Measurements from ENCODE around the gene PHACTR3. TPM values are rescaled to one million over a fixed set of nuclear protein-coding genes. Genes with fewer than 3 reads are reported as not detected.

PHACTR3 gene
- total RNA-seq, 5 donors from 2014 or later (not counting 1 experiment from before 2014, with no cell fraction given), result not detected

GRCh38 chr20:59665656-59666555, 61.6 kb downstream of the PHACTR3 start:
- Mint-ChIP-seq H3K4me3 (no peak overlapping the region), H3K27ac (no peak overlapping the region), H3K27me3 (peaks cover 23 to 28% of the 10 kb centered on the region in 2 donors), H3K9me3 (peaks cover 0 to 5% (median under 1%) of the 10 kb centered on the region in 3 donors), H3K36me3 (no peaks in the 10 kb centered on the region), H3K4me1 (no peaks in the 10 kb centered on the region)
- H3K4me1 ChIP-seq (ENCODE audit: control insufficient read depth in 1 of 2, extremely low read depth in 1 of 2, insufficient read depth in 2 of 2, low read length in 2 of 2), result no peaks in the 10 kb centered on the region
- H3K9me3 ChIP-seq, result no peaks in the 10 kb centered on the region
- DNase-seq (no peak), ATAC-seq (replicated peaks in 1 of 4) (peak in 1 of 4 experiments; percentile 25)
- no peak overlapping the region for H3K4me3 ChIP-seq (ENCODE audit: control insufficient read depth in 1 of 2, extremely low read depth in 1 of 2, low read length in 1 of 2)
- CTCF ChIA-PET, result no interaction called here
- POLR2A ChIA-PET, result no interaction called here
- WGBS (ENCODE audit: insufficient coverage), result 74% methylated on average over 6 of the region's 8 CpGs
- peaks cover 0 to 34% of the 10 kb centered on the region in 2 experiments for H3K27me3 ChIP-seq (replicated peaks in 1 of 2; ENCODE audit: control insufficient read depth in 2 of 2, extremely low read depth in 1 of 2, insufficient read depth in 2 of 2, low read length in 1 of 2)
- no peaks in the 10 kb centered on the region for H3K36me3 ChIP-seq (ENCODE audit: control insufficient read depth in 2 of 2, extremely low read depth in 1 of 2, insufficient read depth in 1 of 2, low read length in 1 of 2)
- H3K27ac ChIP-seq (ENCODE audit: low read length), result no peak overlapping the region

- CTCF ChIA-PET, result no interaction called here
- 52% methylated on average over 3 of the region's 7 CpGs for WGBS (ENCODE audit: insufficient coverage)
Measured at GRCh38 chr20:59666586-59666985, 62.2 kb downstream of the PHACTR3 start.

DNA sequence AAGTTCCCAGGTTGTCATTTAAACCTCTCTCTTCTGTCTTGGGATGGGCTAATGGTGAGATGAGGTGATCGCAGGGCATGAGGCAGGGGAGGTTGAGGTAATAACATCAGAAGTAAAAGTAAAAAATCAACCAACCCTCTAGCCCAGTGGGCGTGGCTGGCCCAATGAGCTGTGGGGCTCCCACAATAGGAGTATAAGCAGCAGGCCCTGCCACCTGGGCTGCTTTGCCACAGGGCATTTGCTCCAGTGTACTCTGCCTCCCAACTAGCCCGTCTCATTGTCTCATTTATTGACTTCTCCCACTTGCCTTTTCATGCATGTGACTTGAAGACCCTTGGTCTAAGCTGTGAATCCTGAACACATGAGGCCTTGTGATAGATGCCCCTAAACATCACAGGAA, 62.8 kb downstream of the PHACTR3 start:
- Mint-ChIP-seq H3K4me1 (no peaks in the 10 kb centered on the region), H3K4me3 (no peak overlapping the region), H3K36me3 (no peaks in the 10 kb centered on the region), H3K9me3 (peaks cover 0 to 5% (median 0%) of the 10 kb centered on the region in 3 donors), H3K27me3 (peaks cover 19 to 20% of the 10 kb centered on the region in 2 donors), H3K27ac (no peak overlapping the region)
- no peaks in the 10 kb centered on the region for H3K9me3 ChIP-seq
- peaks cover 0 to 32% of the 10 kb centered on the region in 2 experiments for H3K27me3 ChIP-seq (replicated peaks in 1 of 2; ENCODE audit: control insufficient read depth in 2 of 2, extremely low read depth in 1 of 2, insufficient read depth in 2 of 2, low read length in 1 of 2)
- 31% methylated on average over 2 of the region's 3 CpGs for WGBS (ENCODE audit: insufficient coverage)
- ChIA-PET POLR2A (no interaction called here), CTCF (no interaction called here)
- DNase-seq (no peak), ATAC-seq (replicated peaks in 1 of 4) (no peak)
- no peaks in the 10 kb centered on the region for H3K36me3 ChIP-seq (ENCODE audit: control insufficient read depth in 2 of 2, extremely low read depth in 1 of 2, insufficient read depth in 1 of 2, low read length in 1 of 2)
- no peak overlapping the region for H3K27ac ChIP-seq (ENCODE audit: low read length)
- no peaks in the 10 kb centered on the region for H3K4me1 ChIP-seq (ENCODE audit: control insufficient read depth in 1 of 2, extremely low read depth in 1 of 2, insufficient read depth in 2 of 2, low read length in 2 of 2)
- H3K4me3 ChIP-seq (ENCODE audit: control insufficient read depth in 1 of 2, extremely low read depth in 1 of 2, low read length in 1 of 2), result no peak overlapping the region

More at GRCh38 chr20:59666586-59666985, 62.2 kb downstream of the PHACTR3 start:
- Mint-ChIP-seq H3K27ac (no peak overlapping the region), H3K9me3 (peaks cover 0 to 5% (median 0%) of the 10 kb centered on the region in 3 donors), H3K4me3 (no peak overlapping the region), H3K4me1 (no peaks in the 10 kb centered on the region), H3K36me3 (no peaks in the 10 kb centered on the region), H3K27me3 (peaks cover 23 to 25% of the 10 kb centered on the region in 2 donors)
- DNase-seq (no peak), ATAC-seq (replicated peaks in 1 of 4) (no peak)
- peaks cover 0 to 31% of the 10 kb centered on the region in 2 experiments for H3K27me3 ChIP-seq (replicated peaks in 1 of 2; ENCODE audit: control insufficient read depth in 2 of 2, extremely low read depth in 1 of 2, insufficient read depth in 2 of 2, low read length in 1 of 2)
- no peaks in the 10 kb centered on the region for H3K9me3 ChIP-seq
- H3K36me3 ChIP-seq (ENCODE audit: control insufficient read depth in 2 of 2, extremely low read depth in 1 of 2, insufficient read depth in 1 of 2, low read length in 1 of 2), result no peaks in the 10 kb centered on the region
- no peak overlapping the region for H3K4me3 ChIP-seq (ENCODE audit: control insufficient read depth in 1 of 2, extremely low read depth in 1 of 2, low read length in 1 of 2)
- no peaks in the 10 kb centered on the region for H3K4me1 ChIP-seq (ENCODE audit: control insufficient read depth in 1 of 2, extremely low read depth in 1 of 2, insufficient read depth in 2 of 2, low read length in 2 of 2)
- POLR2A ChIA-PET, result no interaction called here
- no peak overlapping the region for H3K27ac ChIP-seq (ENCODE audit: low read length)

- Mint-ChIP-seq H3K4me1 (no peaks in the 10 kb centered on the region), H3K9me3 (peaks cover 0 to 5% (median 0%) of the 10 kb centered on the region in 3 donors), H3K27ac (no peak overlapping the region), H3K36me3 (no peaks in the 10 kb centered on the region), H3K27me3 (peaks cover 16 to 21% of the 10 kb centered on the region in 2 donors), H3K4me3 (no peak overlapping the region)
- no peak for DNase-seq
- CTCF ChIA-PET, result no interaction called here
- no peaks in the 10 kb centered on the region for H3K9me3 ChIP-seq
- H3K36me3 ChIP-seq (ENCODE audit: control insufficient read depth in 2 of 2, extremely low read depth in 1 of 2, insufficient read depth in 1 of 2, low read length in 1 of 2), result no peaks in the 10 kb centered on the region
- no peak for ATAC-seq (replicated peaks in 1 of 4)
- no peaks in the 10 kb centered on the region for H3K4me1 ChIP-seq (ENCODE audit: control insufficient read depth in 1 of 2, extremely low read depth in 1 of 2, insufficient read depth in 2 of 2, low read length in 2 of 2)
- H3K27ac ChIP-seq (ENCODE audit: low read length), result no peak overlapping the region
- H3K4me3 ChIP-seq (ENCODE audit: control insufficient read depth in 1 of 2, extremely low read depth in 1 of 2, low read length in 1 of 2), result no peak overlapping the region
- peaks cover 0 to 26% of the 10 kb centered on the region in 2 experiments for H3K27me3 ChIP-seq (replicated peaks in 1 of 2; ENCODE audit: control insufficient read depth in 2 of 2, extremely low read depth in 1 of 2, insufficient read depth in 2 of 2, low read length in 1 of 2)
- POLR2A ChIA-PET, result no interaction called here
- 88% methylated on average over 13 of the region's 16 CpGs for WGBS (ENCODE audit: insufficient coverage)
Measured at GRCh38 chr20:59667981-59668515, 63.7 kb downstream of the PHACTR3 start.

DNA sequence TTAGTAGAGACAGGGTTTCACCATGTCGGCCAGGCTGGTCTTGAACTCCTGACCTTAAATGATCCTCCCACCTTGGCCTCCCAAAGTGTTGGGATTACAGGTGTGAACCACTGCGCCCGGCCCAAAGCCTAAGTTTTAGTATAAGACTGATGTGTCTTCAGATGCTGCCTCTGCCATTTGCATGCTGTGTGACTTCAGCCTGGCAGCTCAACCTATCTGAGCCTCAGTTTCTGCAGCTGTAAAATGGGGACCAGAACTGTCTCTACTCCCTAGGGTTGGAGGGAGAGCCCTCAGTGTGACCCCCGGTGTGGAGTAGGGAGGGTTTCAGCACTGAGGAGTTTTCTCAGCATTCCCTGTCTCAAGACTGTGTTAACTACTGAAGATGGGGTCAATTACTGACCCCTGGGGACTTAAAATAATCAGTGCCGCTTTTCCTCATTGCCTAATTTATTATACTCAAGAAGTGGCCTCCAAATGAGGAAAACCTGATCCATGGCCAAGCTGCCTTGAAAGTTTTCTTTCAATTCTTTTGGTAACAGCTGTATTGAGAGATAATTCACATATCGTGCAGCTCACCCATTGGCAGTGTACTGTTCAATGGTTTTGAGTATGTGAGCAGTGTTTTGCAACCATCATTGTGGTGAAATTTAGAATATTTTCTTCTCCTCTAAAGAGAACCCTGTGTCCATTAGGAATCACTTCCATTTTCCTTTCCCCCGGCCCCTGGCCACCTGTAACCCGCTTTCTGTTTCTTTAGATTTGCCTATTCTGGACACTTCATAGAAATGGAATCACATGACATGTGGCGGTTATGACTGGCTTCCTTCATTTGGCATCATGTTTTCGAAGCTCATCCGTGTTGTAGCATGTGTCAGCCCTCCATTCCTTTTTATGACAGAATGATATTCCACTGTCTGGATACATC, 64.8 kb downstream of the PHACTR3 start:
- no peak overlapping the region for H3K4me3 Mint-ChIP-seq
- peaks cover 0 to 5% (median 0%) of the 10 kb centered on the region in 3 donors for H3K9me3 Mint-ChIP-seq
- POLR2A ChIA-PET, result no interaction called here

More for the DNA sequence above, 64.8 kb downstream of the PHACTR3 start:
- Histone ChIP-seq H3K9me3 (no peaks in the 10 kb centered on the region), H3K4me3 (ENCODE audit: control insufficient read depth in 1 of 2, extremely low read depth in 1 of 2, low read length in 1 of 2) (no peak overlapping the region), H3K4me1 (ENCODE audit: control insufficient read depth in 1 of 2, extremely low read depth in 1 of 2, insufficient read depth in 2 of 2, low read length in 2 of 2) (no peaks in the 10 kb centered on the region), H3K27ac (ENCODE audit: low read length) (no peak overlapping the region), H3K27me3 (replicated peaks in 1 of 2; ENCODE audit: control insufficient read depth in 2 of 2, extremely low read depth in 1 of 2, insufficient read depth in 2 of 2, low read length in 1 of 2) (peaks cover 0 to 34% of the 10 kb centered on the region in 2 experiments), H3K36me3 (ENCODE audit: control insufficient read depth in 2 of 2, extremely low read depth in 1 of 2, insufficient read depth in 1 of 2, low read length in 1 of 2) (no peaks in the 10 kb centered on the region)
- 83% methylated on average over 2 of the region's 11 CpGs for WGBS (ENCODE audit: insufficient coverage)
- CTCF ChIA-PET, result no interaction called here
- H3K4me1 Mint-ChIP-seq, result no peaks in the 10 kb centered on the region
- DNase-seq (no peak), ATAC-seq (replicated peaks in 1 of 4) (no peak)
- no peaks in the 10 kb centered on the region for H3K36me3 Mint-ChIP-seq
- peaks cover 13 to 22% of the 10 kb centered on the region in 2 donors for H3K27me3 Mint-ChIP-seq
- H3K27ac Mint-ChIP-seq, result no peak overlapping the region
